Prostate gland (tissue), 2 donors: ENCODE results near the gene AKT1.

ENCODE experiments used
- CTCF ChIP-seq, 4 experiments: fragments of 200-600 bp in 2 of 4; fragments of 450-650 bp in 2 of 4; sonication (generic) in 2 of 4; IDR thresholded peaks; 1 replicate in 3 of 4; 2 replicates in 1 of 4; pipeline ENCODE4 v1.5.1; 2016 to 2019; ENCODE audit warnings: antibody characterized with exemption in 4 of 4, mild to moderate bottlenecking in 2 of 4, moderate library complexity in 2 of 4
- POLR2A ChIP-seq: fragments of 450-650 bp; IDR thresholded peaks from one replicate; pipeline ENCODE4 v1.6.1; 2016; ENCODE audit warnings: antibody characterized with exemption, mild to moderate bottlenecking

GRCh38 chr14:104771918-104772706 is 23.4 kb downstream of the AKT1 start:
- TF ChIP-seq POLR2A (peak; percentile 18), CTCF (IDR thresholded peaks at IDR 0.05) (no peak)
